NOMO-1 treated with dmso at 0.1 percent for 144 hours (cell line): ENCODE data around the gene GPLD1.
"Not testable (repeated sequence)": the region's sequence is repeated elsewhere in the genome, so short reads cannot be mapped to it uniquely, and the experiment has no call there.

ENCODE experiments used
- DNase-seq: peaks from one replicate; lab custom pipeline; 2025; ENCODE audit not compliant: unreplicated experiment; lab: John Stamatoyannopoulos, UW

GPLD1 gene

GRCh38 chr6:24384369-24385130, 104.8 kb downstream of the GPLD1 start:
- DNase-seq = not testable (repeated sequence)

GRCh38 chr6:24382891-24383494, 106.4 kb downstream of the GPLD1 start:
- DNase-seq = not testable (repeated sequence)

GRCh38 chr6:24382220-24382540, 107.2 kb downstream of the GPLD1 start:
- DNase-seq = no peak

- no peak for DNase-seq
Measured at GRCh38 chr6:24381476-24382219, 107.7 kb downstream of the GPLD1 start.

- no peak for DNase-seq
Measured at GRCh38 chr6:24378473-24379097, 110.8 kb downstream of the GPLD1 start.
